Fibroblast of villous mesenchyme (primary cell): ENCODE data around the gene APMAP. TPM values are rescaled to one million over a fixed set of nuclear protein-coding genes. Genes with fewer than 3 reads are reported as not detected.
"Not testable (repeated sequence)": the region's sequence is repeated elsewhere in the genome, so short reads cannot be mapped to it uniquely, and the experiment has no call there.

Source experiments
- DNase-seq: peaks from one replicate; pipeline ENCODE4 v3.0.0-alpha.2; 2010; ENCODE audit warnings: low read depth
- H3K4me3 ChIP-seq: 2 replicates; pipeline ENCODE4 v1.5.1; 2011; ENCODE audit warnings: low read depth, mild to moderate bottlenecking, low read length
- CTCF ChIP-seq: IDR thresholded peaks from 2 replicates; pipeline ENCODE4 v1.5.1; 2012; ENCODE audit warnings: low read depth, mild to moderate bottlenecking, low read length; ENCODE audit not compliant: insufficient read depth
- total RNA-seq: library from RNA; depleted of rRNA; stranded (reverse); fragments of >200 nt; gene quantifications from 2 replicates; pipeline ENCODE4 v1.2.3, GENCODE V29; 2012

Gene APMAP
- total RNA-seq, 1 donor = 81.2 TPM

- TF ChIP-seq CTCF = no peak
- H3K4me3 ChIP-seq = no peak overlapping the region
- DNase-seq = no peak
These were observed 59.2 kb downstream of the APMAP start for GRCh38 chr20:24933266-24933908.

DNA sequence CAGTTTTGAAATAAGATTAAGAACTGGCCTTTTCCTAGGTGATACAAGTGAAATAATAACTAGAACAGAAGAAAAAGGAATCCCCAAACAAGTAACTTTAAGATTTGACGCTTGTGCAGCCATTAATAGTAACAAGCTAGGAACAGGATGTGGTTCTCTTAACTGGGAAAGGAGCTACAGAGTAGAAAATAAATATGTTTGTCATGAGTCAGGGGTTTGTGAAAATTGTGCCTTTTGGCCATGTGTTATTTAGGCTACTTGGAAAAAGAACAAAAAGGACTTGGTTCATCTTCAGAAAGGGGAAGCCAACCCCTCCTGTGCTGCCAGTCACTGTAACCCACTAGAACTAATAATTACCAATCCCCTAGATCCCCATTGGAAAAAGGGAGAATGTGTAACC is 60.7 kb downstream of the APMAP start:
- peak; percentile 5 for DNase-seq

GRCh38 chr20:24930724-24931688 is 61.5 kb downstream of the APMAP start:
- peak; percentile 32 for TF ChIP-seq CTCF
- not testable (repeated sequence) for H3K4me3 ChIP-seq, DNase-seq

More for the DNA sequence above, 60.7 kb downstream of the APMAP start:
- not testable (repeated sequence) for H3K4me3 ChIP-seq

GRCh38 chr20:24929867-24930723 is 62.5 kb downstream of the APMAP start:
- not testable (repeated sequence) for DNase-seq, H3K4me3 ChIP-seq

- DNase-seq, H3K4me3 ChIP-seq: not testable (repeated sequence)
These were observed 63.3 kb downstream of the APMAP start for GRCh38 chr20:24929259-24929658.

GRCh38 chr20:24920706-24921105 is 71.8 kb downstream of the APMAP start:
- DNase-seq, H3K4me3 ChIP-seq: not testable (repeated sequence)

DNA sequence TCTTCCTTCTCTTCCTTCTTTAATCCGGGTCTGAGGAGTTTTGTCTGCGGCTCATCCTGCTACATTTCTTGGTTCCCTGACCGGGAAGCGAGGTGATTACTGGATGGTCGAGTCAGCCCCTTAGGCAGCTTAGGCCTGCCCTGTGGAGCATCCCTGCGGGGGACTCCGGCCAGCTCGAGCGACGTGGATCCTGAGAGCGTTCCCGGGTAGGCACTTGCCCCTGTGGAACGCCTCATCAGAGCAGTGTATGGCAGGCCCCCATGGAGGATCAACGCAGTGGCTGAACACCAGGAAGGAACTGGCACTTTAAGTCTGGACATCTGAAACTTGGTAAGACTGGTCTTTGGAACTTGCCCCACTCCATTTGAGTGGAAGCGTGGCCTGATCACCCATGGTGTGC is 72.9 kb downstream of the APMAP start:
- not testable (repeated sequence) for H3K4me3 ChIP-seq, DNase-seq

DNA sequence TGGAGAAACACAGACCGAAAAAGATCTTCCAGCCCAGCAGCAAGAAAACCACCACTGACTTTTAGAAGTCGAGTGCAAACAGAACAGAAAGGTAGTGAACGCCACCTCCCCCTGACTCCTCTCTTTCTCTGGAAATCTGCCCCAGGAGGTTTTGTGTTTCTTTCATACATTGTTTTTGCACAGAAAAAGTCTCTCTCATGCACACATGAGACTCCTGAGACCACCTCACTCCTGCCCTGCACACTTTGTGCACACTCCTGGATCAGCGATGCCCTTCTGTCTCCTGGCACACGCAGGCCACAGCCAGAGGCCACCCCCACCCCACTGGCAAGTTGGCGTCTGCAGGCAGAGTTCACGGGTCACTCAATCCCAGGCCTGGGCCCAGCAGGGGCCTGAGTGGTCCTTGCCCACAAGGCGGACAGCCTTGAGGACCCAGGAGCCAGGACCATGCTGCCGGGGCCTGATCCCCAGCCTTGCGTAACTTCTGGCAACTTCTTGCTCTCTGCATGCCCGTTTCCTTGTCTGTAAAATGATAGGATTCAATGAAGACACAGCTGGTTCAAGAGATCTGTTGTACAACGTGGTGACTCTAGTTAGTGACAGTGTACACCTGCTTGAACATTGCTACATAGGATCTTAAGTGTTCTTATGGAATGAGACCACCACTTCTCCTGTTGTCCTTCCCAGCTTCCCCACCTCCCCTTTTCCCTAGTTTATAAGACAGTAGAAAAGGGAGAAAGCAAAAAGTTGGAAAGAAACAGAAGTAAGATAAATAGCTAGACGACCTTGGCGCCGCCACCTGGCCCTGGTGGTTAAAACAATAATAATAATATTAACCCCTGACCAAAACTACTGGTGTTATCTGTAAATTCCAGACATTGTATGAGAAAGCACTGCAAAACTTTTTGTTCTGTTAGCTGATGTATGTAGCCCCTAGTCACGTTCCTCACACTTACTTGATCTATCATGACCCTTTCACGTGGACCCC is 73.7 kb downstream of the APMAP start:
- no peak for DNase-seq
- TF ChIP-seq CTCF = no peak
- H3K4me3 ChIP-seq = no peak overlapping the region
